ENCODE data around the gene COPS2.
"Not testable (repeated sequence)": the region's sequence is repeated elsewhere in the genome, so short reads cannot be mapped to it uniquely, and the experiment has no call there.

Gene COPS2

DNA sequence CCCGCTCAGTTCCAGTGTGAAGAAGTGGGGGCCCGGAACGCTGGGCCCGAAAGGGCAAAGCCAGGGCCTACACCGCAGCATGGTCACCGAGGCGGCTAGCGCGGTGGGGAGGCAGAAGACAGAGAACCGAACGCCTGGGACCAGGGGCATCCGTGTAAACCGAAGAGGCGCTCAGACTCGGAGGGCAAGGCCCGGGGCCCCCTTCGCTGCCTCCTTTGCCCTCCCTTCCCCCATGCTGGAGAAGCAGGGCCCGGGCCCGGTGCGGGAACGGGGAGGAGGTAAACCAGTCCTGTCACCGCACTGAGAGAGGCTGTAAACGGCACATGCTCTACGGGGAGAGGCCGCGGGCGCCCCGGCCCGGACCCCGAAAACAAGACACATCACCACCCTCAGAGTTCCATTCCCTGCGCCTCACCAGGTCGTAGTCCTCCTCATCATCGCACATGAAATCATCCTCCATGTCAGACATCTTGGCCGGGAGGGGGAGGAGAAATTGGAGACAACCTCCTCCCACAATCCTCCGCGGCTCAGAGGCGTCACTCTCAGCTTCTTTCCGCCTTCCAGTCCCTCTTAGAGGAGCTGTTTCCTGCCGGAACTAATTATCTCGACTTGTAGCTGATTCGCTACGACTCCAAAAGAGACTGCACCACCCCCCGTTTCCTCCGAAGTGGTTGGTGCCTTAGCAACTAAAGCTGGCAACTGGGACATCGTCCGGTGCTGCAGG, at the start of gene COPS2:
Gene COPS2 (minus strand): TSS at position 490 of the 724 bp plus-strand sequence. CDS start 21 bp downstream, at position 469.
- peak; percentile 56 to 99 for DNase-seq (ENCODE audit: low read depth in 1 of 2, low spot score in 1 of 2)
- TF ChIP-seq JUND (IDR thresholded peaks at IDR 0.05; ENCODE audit: low read depth): no peak
- in situ Hi-C loops (cut with HindIII; ENCODE audit: low pct_unique_long_range_greater_than_20kb, low sequenced_read_pairs): no loop called here

DNA sequence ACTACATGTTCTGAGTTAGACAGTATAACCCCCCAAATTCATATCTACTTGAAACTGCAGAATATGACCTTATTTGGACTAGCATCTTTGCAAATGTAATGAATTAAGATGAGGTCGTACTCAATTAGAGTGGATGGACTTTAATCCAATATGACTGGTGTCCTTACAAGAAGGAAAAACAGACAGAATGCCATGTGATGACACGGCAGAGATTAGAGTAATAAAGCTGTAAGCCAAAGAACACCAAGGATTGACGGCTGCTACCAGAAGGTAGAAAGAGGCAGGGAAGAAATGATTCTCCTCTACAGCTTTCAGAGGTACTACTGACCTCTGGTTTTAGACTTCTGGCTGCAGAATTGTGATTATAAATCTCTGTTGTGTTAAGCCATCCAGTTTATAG, 44.9 kb upstream of the COPS2 start:
- DNase-seq (ENCODE audit: low read depth in 1 of 2, low spot score in 1 of 2): no peak
- no peak for TF ChIP-seq JUND (IDR thresholded peaks at IDR 0.05; ENCODE audit: low read depth)
- in situ Hi-C loops (cut with HindIII; ENCODE audit: low pct_unique_long_range_greater_than_20kb, low sequenced_read_pairs): no loop called here

DNA sequence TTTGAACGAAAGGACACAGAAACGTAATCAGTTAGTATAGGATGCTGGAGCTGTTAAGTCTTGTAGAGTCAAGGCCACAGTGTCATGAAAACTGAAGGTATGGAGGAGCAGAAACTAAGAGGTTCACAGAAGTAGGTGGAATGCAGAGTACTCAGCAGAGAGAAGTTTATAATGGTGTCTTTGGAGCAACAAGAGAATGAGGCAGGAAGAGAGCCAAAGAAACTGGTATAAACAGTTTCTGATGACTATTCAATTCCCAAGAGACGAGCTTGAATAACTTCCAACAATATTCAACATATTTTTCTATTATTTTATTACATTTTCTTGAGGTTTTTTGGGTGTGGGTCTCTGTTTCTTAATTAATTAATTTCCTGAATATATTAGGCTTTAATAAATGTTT, 44.3 kb upstream of the COPS2 start:
- DNase-seq (ENCODE audit: low read depth in 1 of 2, low spot score in 1 of 2): no peak
- no peak for TF ChIP-seq JUND (IDR thresholded peaks at IDR 0.05; ENCODE audit: low read depth)
- in situ Hi-C loops (cut with HindIII; ENCODE audit: low pct_unique_long_range_greater_than_20kb, low sequenced_read_pairs): no loop called here

DNA sequence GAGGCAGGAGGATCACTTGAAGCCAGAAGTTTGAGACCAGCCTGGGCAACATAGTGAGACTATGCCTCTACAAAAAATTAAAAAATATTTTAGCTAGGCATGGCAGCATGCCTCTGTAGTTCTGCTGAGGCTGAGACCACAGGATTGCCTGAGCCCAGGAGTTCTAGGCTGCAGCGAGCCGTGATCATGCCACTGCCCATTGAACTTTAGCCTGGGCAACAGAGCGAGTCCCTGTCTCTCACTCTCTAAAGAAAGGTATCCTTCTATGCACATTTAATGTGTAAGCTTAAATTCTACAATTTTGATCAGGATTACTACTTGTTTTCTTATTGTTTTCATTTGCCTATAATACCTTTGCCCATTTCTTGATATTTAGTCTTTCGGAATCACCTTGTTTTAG, 41.5 kb upstream of the COPS2 start:
- in situ Hi-C loops (cut with HindIII; ENCODE audit: low pct_unique_long_range_greater_than_20kb, low sequenced_read_pairs): no loop called here
- no peak for TF ChIP-seq JUND (IDR thresholded peaks at IDR 0.05; ENCODE audit: low read depth)
- no peak for DNase-seq (ENCODE audit: low read depth in 1 of 2, low spot score in 1 of 2)

DNA sequence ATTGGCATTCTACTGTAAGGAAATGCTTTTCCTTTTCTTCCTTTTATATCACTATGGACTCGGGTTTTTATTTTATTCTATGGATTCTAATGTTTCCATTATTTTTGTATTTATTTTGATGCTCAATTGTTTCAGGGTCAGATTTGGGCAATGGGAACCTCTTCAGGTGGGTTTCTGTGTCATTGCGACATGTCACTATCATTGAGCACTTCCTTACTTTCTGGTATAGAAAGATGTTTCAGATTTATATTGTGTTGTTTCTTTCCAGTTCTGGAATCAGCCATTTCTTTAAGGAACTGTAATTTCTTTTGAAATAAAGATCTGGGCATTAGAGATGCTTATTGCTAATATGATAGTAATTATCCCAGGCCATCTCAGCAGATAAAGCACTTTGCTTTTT, 36.5 kb upstream of the COPS2 start:
- in situ Hi-C loops (cut with HindIII; ENCODE audit: low pct_unique_long_range_greater_than_20kb, low sequenced_read_pairs): no loop called here
- DNase-seq (ENCODE audit: low read depth in 1 of 2, low spot score in 1 of 2): no peak
- TF ChIP-seq JUND (IDR thresholded peaks at IDR 0.05; ENCODE audit: low read depth): no peak

DNA sequence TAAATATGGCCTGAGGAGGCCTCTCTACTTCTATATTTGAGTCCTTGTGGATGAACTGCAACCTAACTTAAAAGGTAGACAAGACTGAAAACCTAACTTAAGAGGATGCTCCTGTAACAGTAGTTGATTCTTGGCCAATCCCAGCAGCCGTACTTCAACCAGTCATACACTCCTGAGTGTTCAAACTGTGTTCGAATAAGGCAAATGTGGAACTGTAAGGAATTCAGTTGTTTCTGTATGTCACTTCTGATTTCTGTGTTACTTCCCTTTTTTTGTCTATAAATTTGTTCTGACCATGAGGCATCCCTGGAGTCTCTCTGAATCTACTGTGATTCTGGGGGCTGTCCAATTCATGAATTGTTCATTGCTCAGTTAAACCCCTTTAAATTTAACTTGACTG, 35.2 kb upstream of the COPS2 start:
- TF ChIP-seq JUND (IDR thresholded peaks at IDR 0.05; ENCODE audit: low read depth): no peak
- no peak for DNase-seq (ENCODE audit: low read depth in 1 of 2, low spot score in 1 of 2)
- in situ Hi-C loops (cut with HindIII; ENCODE audit: low pct_unique_long_range_greater_than_20kb, low sequenced_read_pairs): no loop called here

DNA sequence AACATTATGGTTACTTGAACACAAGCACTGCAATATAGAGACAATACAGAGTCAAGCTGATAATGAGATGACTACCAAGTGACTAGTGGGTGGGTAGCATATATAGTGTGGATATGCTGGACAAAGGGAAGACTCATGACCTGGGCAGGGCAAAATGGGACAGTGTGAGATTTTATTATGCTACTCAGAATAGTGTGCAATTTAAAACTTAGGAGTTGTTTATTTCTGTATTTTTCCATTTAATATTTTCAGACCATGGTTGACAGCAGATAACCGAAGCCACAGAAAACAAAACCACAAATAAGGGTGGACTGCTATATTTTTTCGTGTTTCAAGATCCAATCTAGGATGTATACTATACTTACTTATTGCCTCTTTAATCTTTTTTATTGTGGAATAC, 34.2 kb upstream of the COPS2 start:
- TF ChIP-seq JUND (IDR thresholded peaks at IDR 0.05; ENCODE audit: low read depth): no peak
- in situ Hi-C loops (cut with HindIII; ENCODE audit: low pct_unique_long_range_greater_than_20kb, low sequenced_read_pairs): no loop called here
- DNase-seq (ENCODE audit: low read depth in 1 of 2, low spot score in 1 of 2): no peak

DNA sequence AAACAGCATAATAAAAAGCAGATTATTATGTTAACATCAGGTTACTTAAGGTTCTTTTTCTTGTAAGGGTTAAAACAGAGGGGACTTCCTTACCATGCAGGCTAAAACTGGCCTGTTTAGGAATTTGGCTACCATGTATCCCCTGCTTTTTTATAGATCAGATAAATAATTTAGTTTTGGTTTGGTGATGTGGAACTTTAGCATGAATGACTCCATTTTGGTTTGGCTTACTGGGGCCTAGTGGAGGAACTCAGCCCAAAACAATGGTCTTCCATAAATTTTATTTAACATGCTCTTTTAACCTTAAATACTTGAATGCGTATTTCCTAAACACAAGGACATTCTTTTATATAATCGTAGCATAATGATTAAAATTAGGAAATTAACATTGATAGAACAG, 33.5 kb upstream of the COPS2 start:
- no peak for DNase-seq (ENCODE audit: low read depth in 1 of 2, low spot score in 1 of 2)
- in situ Hi-C loops (cut with HindIII; ENCODE audit: low pct_unique_long_range_greater_than_20kb, low sequenced_read_pairs): no loop called here
- TF ChIP-seq JUND (IDR thresholded peaks at IDR 0.05; ENCODE audit: low read depth): no peak

DNA sequence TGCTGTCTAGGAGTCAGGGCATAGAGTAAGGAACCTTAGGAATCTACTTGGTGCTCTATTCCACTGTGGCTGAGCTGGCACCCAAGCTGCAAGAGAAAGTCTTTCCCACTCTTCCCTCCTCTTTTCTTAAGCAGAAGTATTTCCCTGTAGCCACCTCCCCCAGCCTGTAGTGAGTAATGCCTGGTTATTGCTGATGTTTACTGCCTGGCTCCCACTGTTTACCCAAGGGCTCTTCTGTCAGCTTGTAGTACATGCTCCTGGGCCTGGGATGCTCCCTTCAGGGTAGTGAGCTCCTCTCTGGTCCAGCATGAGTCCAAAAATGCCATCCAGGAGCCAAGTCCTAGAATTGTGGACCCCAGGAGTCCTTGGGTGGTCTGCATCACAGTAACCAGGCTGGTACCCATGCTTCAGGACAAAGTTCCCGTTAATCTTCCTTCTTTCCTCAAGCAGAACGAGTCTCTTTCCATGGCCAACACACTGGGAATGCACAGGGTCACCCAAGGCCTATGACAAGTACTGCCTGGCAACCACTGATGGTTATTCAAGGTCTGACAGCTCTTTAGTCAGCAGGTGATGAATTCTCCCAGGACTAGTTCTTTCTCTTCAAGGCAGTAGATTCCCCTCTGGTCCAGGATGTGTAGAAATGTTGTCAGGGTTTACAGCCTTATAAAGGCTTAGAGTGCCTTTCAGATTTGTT, 32.3 kb upstream of the COPS2 start:
- TF ChIP-seq JUND (IDR thresholded peaks at IDR 0.05; ENCODE audit: low read depth): no peak
- in situ Hi-C loops (cut with HindIII; ENCODE audit: low pct_unique_long_range_greater_than_20kb, low sequenced_read_pairs): no loop called here
- DNase-seq (ENCODE audit: low read depth in 1 of 2, low spot score in 1 of 2): peak in 1 of 2 experiments; percentile 6

DNA sequence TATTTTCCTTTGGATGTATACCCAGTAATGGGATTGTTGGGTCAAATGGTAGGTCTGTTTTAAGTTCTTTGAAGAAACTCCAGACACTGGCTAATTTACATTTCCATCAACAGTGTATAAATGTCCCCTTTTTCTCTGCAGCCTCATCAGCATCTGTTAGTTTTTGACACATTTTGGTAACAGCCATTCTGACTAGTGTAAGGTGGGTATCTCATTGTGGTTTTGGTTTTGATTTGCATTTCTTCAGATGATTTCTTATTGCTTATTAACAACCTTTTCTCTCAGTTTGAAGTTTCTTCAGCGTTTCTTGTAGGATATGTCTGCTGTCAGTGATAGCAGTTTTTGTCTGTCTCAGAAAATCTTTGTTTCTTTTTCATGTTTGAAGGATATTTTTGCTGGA, 30.1 kb upstream of the COPS2 start:
- no peak for DNase-seq (ENCODE audit: low read depth in 1 of 2, low spot score in 1 of 2)
- in situ Hi-C loops (cut with HindIII; ENCODE audit: low pct_unique_long_range_greater_than_20kb, low sequenced_read_pairs): no loop called here

DNA sequence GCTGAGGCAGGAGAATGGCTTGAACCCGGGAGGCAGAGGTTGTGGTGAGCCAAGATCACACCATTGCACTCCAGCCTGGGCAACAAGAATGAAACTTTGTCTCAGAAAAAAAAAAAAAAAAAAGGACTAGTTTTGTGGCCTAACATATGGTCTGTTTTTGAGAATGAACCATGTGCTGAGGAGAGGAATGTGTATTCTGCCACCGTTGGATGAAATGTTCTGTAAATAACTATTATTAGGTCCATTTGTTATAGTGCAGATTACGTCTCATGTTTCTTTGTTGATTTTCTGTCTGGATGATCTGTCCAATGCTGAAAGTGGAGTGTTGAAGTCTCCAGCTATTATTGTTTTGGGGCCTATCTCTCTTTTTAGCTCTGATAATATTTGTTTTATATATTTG, 28.3 kb upstream of the COPS2 start:
- DNase-seq (ENCODE audit: low read depth in 1 of 2, low spot score in 1 of 2); in situ Hi-C loops (cut with HindIII; ENCODE audit: low pct_unique_long_range_greater_than_20kb, low sequenced_read_pairs): not testable (repeated sequence)

More for the DNA sequence above, 30.1 kb upstream of the COPS2 start:
- TF ChIP-seq JUND (IDR thresholded peaks at IDR 0.05; ENCODE audit: low read depth): no peak

DNA sequence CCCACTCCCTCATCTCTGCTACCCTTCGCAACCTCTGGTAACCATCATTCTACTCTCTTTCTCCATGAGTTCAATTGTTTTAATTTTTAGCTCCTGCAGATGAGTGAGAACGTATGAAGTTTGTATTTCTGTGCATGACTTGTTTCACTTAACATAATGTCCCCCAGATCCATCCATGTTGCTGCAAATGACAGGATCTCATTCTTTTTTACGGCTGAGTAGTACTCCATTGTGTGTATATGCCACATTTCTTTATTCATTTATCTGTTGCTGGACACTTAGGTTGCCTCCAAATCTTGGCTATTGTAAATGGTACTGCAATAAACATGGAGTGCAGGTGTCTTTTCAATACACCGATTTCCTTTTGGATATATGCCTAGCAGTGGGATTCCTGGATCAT, 26.7 kb upstream of the COPS2 start:
- DNase-seq (ENCODE audit: low read depth in 1 of 2, low spot score in 1 of 2): no peak
- no peak for TF ChIP-seq JUND (IDR thresholded peaks at IDR 0.05; ENCODE audit: low read depth)
- in situ Hi-C loops (cut with HindIII; ENCODE audit: low pct_unique_long_range_greater_than_20kb, low sequenced_read_pairs): no loop called here

DNA sequence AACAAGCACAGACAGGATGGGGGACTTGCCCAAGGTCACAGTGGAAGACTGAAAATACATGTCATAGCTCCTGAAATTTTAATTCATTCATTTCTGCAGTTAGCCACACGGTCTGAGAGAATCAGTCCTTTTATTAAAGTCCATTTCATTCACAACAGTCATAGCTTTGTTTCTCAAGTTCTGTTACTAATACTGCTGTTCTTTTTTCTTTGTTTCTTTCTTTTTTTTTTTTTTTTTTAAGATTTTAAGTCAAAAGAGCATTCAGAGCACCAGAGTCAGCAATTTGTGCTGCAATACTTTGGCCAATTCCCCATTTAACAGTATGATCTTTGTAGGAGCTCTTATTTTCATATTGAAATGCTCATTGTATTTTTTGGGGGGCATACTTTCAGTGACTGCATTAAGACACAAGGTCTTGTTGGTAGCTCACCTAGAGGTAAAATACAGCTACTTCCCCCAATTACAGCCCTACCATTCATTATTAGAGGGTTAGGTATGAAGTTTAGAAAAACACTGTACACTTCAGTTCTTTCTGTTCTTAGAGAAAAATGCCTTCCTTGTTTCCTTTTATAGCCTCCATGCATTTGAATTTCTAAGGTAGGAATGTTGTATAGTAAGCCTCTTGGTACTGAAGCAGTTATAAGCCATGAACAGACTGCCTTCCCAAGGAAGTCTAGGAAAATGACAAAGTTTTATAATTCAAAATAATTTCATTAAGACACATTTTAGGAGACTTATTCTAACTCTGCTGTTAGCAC, 24.2 kb upstream of the COPS2 start:
- in situ Hi-C loops (cut with HindIII; ENCODE audit: low pct_unique_long_range_greater_than_20kb, low sequenced_read_pairs): no loop called here
- DNase-seq (ENCODE audit: low read depth in 1 of 2, low spot score in 1 of 2): no peak
- no peak for TF ChIP-seq JUND (IDR thresholded peaks at IDR 0.05; ENCODE audit: low read depth)
